ENCODE results near the gene FKBP14. TPM values are rescaled to one million over a fixed set of nuclear protein-coding genes. Genes with fewer than 3 reads are reported as not detected.

Gene FKBP14
- total and polyA plus RNA-seq, 12 donors: 2.0 to 35.0 (median 12.7) TPM

DNA sequence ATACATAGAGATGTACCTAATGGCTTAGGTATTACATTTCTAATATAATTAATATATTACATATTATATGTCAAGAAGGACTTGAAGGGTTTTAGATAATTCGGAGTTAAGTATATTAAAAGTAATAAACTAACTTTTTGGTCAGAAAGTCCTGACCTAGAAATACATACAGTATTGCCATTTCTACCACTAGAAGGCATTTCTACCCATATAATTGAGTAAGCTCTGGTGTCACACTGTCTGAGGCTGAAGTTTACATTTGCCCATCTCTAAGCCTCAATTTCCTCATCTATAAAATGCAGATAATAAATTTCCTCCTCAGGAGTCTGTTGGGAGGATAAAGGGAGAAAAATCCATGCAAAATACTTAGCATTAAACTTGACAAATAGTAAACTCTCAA is 7.1 kb downstream of the FKBP14 start:
- DNase-seq: no peak
- H3K27me3 ChIP-seq: no peaks in the 10 kb centered on the region
- H3K4me3 ChIP-seq: no peak overlapping the region
- peaks cover 0 to 6% of the 10 kb centered on the region in 2 donors for H3K36me3 ChIP-seq (replicated peaks in 1 of 2)
- 79 to 88% (median 83%) methylated on average over 1 of the region's 1 CpG for WGBS, 4 donors
- TF ChIP-seq, protein P1, sequence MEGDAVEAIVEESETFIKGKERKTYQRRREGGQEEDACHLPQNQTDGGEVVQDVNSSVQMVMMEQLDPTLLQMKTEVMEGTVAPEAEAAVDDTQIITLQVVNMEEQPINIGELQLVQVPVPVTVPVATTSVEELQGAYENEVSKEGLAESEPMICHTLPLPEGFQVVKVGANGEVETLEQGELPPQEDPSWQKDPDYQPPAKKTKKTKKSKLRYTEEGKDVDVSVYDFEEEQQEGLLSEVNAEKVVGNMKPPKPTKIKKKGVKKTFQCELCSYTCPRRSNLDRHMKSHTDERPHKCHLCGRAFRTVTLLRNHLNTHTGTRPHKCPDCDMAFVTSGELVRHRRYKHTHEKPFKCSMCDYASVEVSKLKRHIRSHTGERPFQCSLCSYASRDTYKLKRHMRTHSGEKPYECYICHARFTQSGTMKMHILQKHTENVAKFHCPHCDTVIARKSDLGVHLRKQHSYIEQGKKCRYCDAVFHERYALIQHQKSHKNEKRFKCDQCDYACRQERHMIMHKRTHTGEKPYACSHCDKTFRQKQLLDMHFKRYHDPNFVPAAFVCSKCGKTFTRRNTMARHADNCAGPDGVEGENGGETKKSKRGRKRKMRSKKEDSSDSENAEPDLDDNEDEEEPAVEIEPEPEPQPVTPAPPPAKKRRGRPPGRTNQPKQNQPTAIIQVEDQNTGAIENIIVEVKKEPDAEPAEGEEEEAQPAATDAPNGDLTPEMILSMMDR (IDR thresholded peaks at IDR 0.05): no peak
- no peak for TF ChIP-seq POLR2A (IDR thresholded peaks at IDR 0.05)
- intact Hi-C loops (cut with DNase I): no loop called here
- peaks cover 0 to 11% of the 10 kb centered on the region in 2 donors for H3K4me1 ChIP-seq (replicated peaks in 1 of 2)
- no peaks in the 10 kb centered on the region for H3K9me3 ChIP-seq (replicated peaks in 1 of 3)
- no peak overlapping the region for H3K27ac ChIP-seq

DNA sequence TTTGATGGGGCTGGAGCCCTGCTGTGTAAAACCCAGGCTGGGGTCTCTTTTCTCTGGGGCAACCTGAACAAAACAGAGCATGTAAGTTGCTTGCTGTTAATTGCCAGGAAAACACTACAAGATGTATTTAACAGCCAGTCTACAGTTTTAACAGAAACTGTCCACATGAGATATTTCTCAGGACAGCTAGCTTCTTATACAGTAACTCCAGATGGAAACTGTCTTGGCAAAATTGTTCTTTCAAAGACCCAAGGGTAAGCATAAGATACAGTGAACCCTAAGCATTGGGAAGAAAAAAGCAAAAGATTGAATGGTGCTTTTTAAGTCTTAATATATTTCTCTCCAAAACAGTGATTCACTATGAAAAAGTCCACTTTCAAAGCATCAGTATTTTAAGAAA is 8.1 kb downstream of the FKBP14 start:
- intact Hi-C loops (cut with DNase I): no loop called here
- TF ChIP-seq, protein P1 (IDR thresholded peaks at IDR 0.05): no peak
- no peak for TF ChIP-seq POLR2A (IDR thresholded peaks at IDR 0.05)

GRCh38 chr7:30012757-30013156 is 13.7 kb downstream of the FKBP14 start:
- Histone ChIP-seq H3K27ac (no peak overlapping the region), H3K9me3 (replicated peaks in 1 of 3) (no peaks in the 10 kb centered on the region), H3K4me3 (no peak overlapping the region), H3K27me3 (no peaks in the 10 kb centered on the region), H3K36me3 (replicated peaks in 1 of 2) (no peaks in the 10 kb centered on the region), H3K4me1 (replicated peaks in 1 of 2) (no peaks in the 10 kb centered on the region)
- TF ChIP-seq, protein P1 (IDR thresholded peaks at IDR 0.05): no peak
- TF ChIP-seq POLR2A (IDR thresholded peaks at IDR 0.05): no peak
- WGBS, 4 donors: 83 to 92% (median 87%) methylated on average over 3 of the region's 3 CpGs
- intact Hi-C loops (cut with DNase I): no loop called here
- no peak for DNase-seq

More for the DNA sequence above, 8.1 kb downstream of the FKBP14 start:
- H3K27ac ChIP-seq: no peak overlapping the region
- H3K9me3 ChIP-seq (replicated peaks in 1 of 3): no peaks in the 10 kb centered on the region
- no peak for DNase-seq
- no peak overlapping the region for H3K4me3 ChIP-seq
- no peaks in the 10 kb centered on the region for H3K27me3 ChIP-seq
- peaks cover 0 to 6% of the 10 kb centered on the region in 2 donors for H3K4me1 ChIP-seq (replicated peaks in 1 of 2)
- H3K36me3 ChIP-seq (replicated peaks in 1 of 2): peaks cover 0 to 6% of the 10 kb centered on the region in 2 donors

DNA sequence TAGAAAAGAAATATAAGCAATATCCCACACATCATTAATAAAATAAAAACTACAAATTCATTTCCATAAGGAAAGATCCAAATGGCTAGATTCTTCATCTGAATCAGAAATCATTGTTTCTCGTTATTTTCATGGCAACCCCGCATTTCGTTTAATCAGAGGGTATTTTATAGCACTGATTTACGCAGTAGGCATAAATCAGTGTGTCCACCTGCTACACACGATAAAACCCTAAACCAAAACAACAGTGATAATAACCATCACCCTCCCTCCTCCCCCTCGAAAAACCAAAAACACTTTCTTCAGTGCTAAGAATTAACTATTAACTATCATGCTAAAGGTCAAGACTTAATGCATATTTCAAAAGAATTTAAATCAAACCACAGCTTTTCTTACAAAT is 16.5 kb downstream of the FKBP14 start:
- Histone ChIP-seq H3K9me3 (replicated peaks in 1 of 3) (no peaks in the 10 kb centered on the region), H3K27ac (no peak overlapping the region), H3K27me3 (no peaks in the 10 kb centered on the region), H3K4me3 (no peak overlapping the region), H3K36me3 (replicated peaks in 1 of 2) (no peaks in the 10 kb centered on the region), H3K4me1 (replicated peaks in 1 of 2) (no peaks in the 10 kb centered on the region)
- 87 to 91% (median 89%) methylated on average over 6 of the region's 6 CpGs for WGBS, 4 donors
- no peak for TF ChIP-seq POLR2A (IDR thresholded peaks at IDR 0.05)
- no peak for DNase-seq
- intact Hi-C loops (cut with DNase I): no loop called here

GRCh38 chr7:30005464-30005863 is 21.0 kb downstream of the FKBP14 start:
- no peaks in the 10 kb centered on the region for H3K27me3 ChIP-seq
- intact Hi-C loops (cut with DNase I): no loop called here
- TF ChIP-seq POLR2A (IDR thresholded peaks at IDR 0.05): no peak
- TF ChIP-seq, protein P1 (IDR thresholded peaks at IDR 0.05): no peak
- H3K36me3 ChIP-seq (replicated peaks in 1 of 2): no peaks in the 10 kb centered on the region
- no peak overlapping the region for H3K27ac ChIP-seq
- DNase-seq: no peak
- 59 to 69% (median 64%) methylated on average over 3 of the region's 3 CpGs for WGBS, 4 donors
- no peak overlapping the region for H3K4me3 ChIP-seq
- no peaks in the 10 kb centered on the region for H3K9me3 ChIP-seq (replicated peaks in 1 of 3)
- H3K4me1 ChIP-seq (replicated peaks in 1 of 2): no peaks in the 10 kb centered on the region

Data from adrenal gland (tissue), 12 donors.